GM12878 (cell line): ENCODE data around the gene TEX9. TPM values are rescaled to one million over a fixed set of nuclear protein-coding genes. Genes with fewer than 3 reads are reported as not detected.

Experiments used
- ATF2 ChIP-seq: IDR thresholded peaks from 2 replicates; pipeline ENCODE4 v1.6.1; 2012; ENCODE audit warnings: low read length, inconsistent platforms
- BACH1 ChIP-seq: fragments of 450-650 bp; IDR thresholded peaks from 2 replicates; pipeline ENCODE4 v1.6.1; 2017; ENCODE audit warnings: mild to moderate bottlenecking, borderline replicate concordance
- E2F4 ChIP-seq: IDR thresholded peaks from 2 replicates; pipeline ENCODE4 v1.6.1; 2012; ENCODE audit warnings: low read depth, low read length, improper control_type of control experiment
- GABPA ChIP-seq: IDR thresholded peaks from 2 replicates; pipeline ENCODE4 v1.6.1; 2014; ENCODE audit warnings: antibody characterized with exemption, low read depth, mild to moderate bottlenecking, inconsistent platforms
- HDGF ChIP-seq: fragments of 450-650 bp; IDR thresholded peaks from 2 replicates; pipeline ENCODE4 v1.6.1; 2016; ENCODE audit warnings: antibody characterized with exemption
- NKRF ChIP-seq: fragments of 450-650 bp; conservative IDR thresholded peaks from 2 replicates; pipeline ENCODE4 v1.6.1; 2017; ENCODE audit warnings: mild to moderate bottlenecking, moderate library complexity
- RUNX3 ChIP-seq: IDR thresholded peaks from 2 replicates; pipeline ENCODE4 v1.6.1; 2012; ENCODE audit warnings: low read length, inconsistent platforms
- YY1 ChIP-seq: IDR thresholded peaks from 2 replicates; pipeline ENCODE4 v1.6.1; 2011; ENCODE audit warnings: low read depth, mild to moderate bottlenecking, low read length
- ZNF217 ChIP-seq: fragments of 450-650 bp; IDR thresholded peaks from 2 replicates; pipeline ENCODE4 v1.6.1; 2017; ENCODE audit warnings: antibody characterized with exemption, mild to moderate bottlenecking
- ZNF622 ChIP-seq: fragments of 450-650 bp; IDR thresholded peaks from 2 replicates; pipeline ENCODE4 v1.6.1; 2017; ENCODE audit warnings: mild to moderate bottlenecking, inconsistent platforms
- polyA plus RNA-seq, 11 experiments: library from polyadenylated mRNA; depleted of rRNA in 4 of 11; unstranded in 6 of 11; stranded (reverse) in 5 of 11; fragments of >200 nt; fragmentation: Nextera tagmentation in 4 of 11; fragmentation: Illumina TruSeq in 1 of 11; extraction: Ambion mirVana in 4 of 11; extraction: Trizol in 1 of 11; gene quantifications; 1 replicate in 1 of 11; 2 replicates in 10 of 11; pipeline versions ENCODE4 v1.2.1 to v1.2.3, GENCODE V29; 2011 to 2016; ENCODE audit warnings: inconsistent platforms in 2 of 11, missing spikeins in 2 of 11, low read depth in 1 of 11
- total RNA-seq, 4 experiments: library from RNA; depleted of rRNA in 3 of 4; stranded (reverse); fragments of >200 nt in 3 of 4; fragmentation: Illumina TruSeq in 1 of 4; extraction: Trizol in 1 of 4; gene quantifications; 2 replicates each; pipeline versions ENCODE4 v1.2.1 to v1.2.3, GENCODE V29; 2013 to 2021
- TF ChIP-seq, protein P1 (sequence below): fragments of 450-650 bp; formaldehyde crosslinking; IDR thresholded peaks from 2 replicates; pipeline ENCODE4 v1.4.0; 2022; ENCODE audit warnings: mild to moderate bottlenecking, moderate library complexity
- TF ChIP-seq, protein P2 (sequence below): fragments of 450-650 bp; IDR thresholded peaks from 2 replicates; pipeline ENCODE4 v1.6.1; 2017; ENCODE audit warnings: mild to moderate bottlenecking
- TF ChIP-seq, protein P3 (sequence below): fragments of 450-650 bp; IDR thresholded peaks from 2 replicates; pipeline ENCODE4 v1.6.1; 2018; ENCODE audit warnings: borderline replicate concordance, mild to moderate bottlenecking; ENCODE audit not compliant: partially characterized antibody

Gene TEX9
- total and polyA plus RNA-seq, 10 of the 15 experiments (the other 5 are each of a cell fraction or from before 2014, with no cell fraction given), result 9.0 to 155 (median 70.0) TPM

DNA sequence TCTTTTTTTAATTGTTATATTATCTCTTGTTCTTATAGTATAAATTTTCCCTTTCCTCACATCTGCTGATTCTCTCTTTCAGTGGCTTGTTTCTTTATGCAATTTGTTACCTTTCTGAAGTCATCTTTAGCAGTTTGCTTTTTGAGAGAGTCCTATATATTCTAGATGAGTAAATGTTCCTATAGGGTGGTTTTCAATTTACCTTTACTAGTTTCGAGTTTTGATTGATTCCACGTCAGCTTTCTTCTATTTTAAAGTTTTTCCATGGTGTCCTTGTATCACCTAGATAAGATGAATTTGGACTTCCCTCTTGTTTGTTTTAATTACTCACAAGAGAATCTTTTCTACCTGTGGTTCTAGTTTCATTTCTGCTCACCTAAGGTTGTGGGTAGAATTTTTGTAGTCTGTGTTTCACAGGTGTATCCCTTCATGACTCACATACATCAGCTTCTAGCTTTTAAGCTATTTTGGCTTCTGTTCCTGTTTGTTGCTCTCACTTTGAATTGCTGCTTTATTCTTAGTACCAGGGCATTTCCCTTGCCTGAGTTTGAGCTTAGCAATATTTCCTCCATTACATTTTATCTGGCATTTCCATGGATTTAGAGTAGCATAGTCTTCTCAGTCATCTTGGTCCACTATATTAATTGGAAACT, 6.4 kb downstream of the TEX9 start (continued):
- TF ChIP-seq, protein P1, sequence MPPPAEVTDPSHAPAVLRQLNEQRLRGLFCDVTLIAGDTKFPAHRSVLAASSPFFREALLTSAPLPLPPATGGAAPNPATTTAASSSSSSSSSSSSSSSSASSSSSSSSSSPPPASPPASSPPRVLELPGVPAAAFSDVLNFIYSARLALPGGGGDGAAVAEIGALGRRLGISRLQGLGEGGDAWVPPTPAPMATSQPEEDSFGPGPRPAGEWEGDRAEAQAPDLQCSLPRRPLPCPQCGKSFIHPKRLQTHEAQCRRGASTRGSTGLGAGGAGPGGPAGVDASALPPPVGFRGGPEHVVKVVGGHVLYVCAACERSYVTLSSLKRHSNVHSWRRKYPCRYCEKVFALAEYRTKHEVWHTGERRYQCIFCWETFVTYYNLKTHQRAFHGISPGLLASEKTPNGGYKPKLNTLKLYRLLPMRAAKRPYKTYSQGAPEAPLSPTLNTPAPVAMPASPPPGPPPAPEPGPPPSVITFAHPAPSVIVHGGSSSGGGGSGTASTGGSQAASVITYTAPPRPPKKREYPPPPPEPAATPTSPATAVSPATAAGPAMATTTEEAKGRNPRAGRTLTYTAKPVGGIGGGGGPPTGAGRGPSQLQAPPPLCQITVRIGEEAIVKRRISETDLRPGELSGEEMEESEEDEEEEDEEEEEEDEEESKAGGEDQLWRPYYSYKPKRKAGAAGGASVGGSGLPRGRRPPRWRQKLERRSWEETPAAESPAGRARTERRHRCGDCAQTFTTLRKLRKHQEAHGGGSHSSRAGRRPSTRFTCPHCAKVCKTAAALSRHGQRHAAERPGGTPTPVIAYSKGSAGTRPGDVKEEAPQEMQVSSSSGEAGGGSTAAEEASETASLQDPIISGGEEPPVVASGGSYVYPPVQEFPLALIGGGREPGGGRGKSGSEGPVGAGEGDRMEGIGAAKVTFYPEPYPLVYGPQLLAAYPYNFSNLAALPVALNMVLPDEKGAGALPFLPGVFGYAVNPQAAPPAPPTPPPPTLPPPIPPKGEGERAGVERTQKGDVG, result no peak
- TF ChIP-seq HDGF, result no peak
- peak; percentile 82; the same call in 1 of the 2 replicates for TF ChIP-seq ZNF217
- peak; percentile 98 for TF ChIP-seq RUNX3
- TF ChIP-seq, protein P2, sequence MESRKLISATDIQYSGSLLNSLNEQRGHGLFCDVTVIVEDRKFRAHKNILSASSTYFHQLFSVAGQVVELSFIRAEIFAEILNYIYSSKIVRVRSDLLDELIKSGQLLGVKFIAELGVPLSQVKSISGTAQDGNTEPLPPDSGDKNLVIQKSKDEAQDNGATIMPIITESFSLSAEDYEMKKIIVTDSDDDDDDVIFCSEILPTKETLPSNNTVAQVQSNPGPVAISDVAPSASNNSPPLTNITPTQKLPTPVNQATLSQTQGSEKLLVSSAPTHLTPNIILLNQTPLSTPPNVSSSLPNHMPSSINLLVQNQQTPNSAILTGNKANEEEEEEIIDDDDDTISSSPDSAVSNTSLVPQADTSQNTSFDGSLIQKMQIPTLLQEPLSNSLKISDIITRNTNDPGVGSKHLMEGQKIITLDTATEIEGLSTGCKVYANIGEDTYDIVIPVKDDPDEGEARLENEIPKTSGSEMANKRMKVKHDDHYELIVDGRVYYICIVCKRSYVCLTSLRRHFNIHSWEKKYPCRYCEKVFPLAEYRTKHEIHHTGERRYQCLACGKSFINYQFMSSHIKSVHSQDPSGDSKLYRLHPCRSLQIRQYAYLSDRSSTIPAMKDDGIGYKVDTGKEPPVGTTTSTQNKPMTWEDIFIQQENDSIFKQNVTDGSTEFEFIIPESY, result no peak
- peak; percentile 92 for TF ChIP-seq ATF2
- no peak for TF ChIP-seq NKRF
- no peak for TF ChIP-seq BACH1
- peak; percentile 65 for TF ChIP-seq GABPA
- 0 out of 2 replicates have a peak, but pooled peaks have one; percentile 41 for TF ChIP-seq YY1
- no peak for TF ChIP-seq E2F4
- no peak for TF ChIP-seq ZNF622
- TF ChIP-seq, protein P3, sequence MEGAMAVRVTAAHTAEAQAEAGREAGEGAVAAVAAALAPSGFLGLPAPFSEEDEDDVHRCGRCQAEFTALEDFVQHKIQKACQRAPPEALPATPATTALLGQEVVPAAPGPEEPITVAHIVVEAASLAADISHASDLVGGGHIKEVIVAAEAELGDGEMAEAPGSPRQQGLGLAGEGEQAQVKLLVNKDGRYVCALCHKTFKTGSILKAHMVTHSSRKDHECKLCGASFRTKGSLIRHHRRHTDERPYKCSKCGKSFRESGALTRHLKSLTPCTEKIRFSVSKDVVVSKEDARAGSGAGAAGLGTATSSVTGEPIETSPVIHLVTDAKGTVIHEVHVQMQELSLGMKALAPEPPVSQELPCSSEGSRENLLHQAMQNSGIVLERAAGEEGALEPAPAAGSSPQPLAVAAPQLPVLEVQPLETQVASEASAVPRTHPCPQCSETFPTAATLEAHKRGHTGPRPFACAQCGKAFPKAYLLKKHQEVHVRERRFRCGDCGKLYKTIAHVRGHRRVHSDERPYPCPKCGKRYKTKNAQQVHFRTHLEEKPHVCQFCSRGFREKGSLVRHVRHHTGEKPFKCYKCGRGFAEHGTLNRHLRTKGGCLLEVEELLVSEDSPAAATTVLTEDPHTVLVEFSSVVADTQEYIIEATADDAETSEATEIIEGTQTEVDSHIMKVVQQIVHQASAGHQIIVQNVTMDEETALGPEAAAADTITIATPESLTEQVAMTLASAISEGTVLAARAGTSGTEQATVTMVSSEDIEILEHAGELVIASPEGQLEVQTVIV, result no peak
